HG02642 (cell line): ENCODE measurements around the gene TBC1D10A.

Source experiments
- ATAC-seq: cut with Tn5 transposase; IDR thresholded peaks from one replicate; pipeline ENCODE4 v1.9.1; 2021; ENCODE audit warnings: mild to moderate bottlenecking; ENCODE audit not compliant: unreplicated experiment, poor library complexity

The TBC1D10A gene

DNA sequence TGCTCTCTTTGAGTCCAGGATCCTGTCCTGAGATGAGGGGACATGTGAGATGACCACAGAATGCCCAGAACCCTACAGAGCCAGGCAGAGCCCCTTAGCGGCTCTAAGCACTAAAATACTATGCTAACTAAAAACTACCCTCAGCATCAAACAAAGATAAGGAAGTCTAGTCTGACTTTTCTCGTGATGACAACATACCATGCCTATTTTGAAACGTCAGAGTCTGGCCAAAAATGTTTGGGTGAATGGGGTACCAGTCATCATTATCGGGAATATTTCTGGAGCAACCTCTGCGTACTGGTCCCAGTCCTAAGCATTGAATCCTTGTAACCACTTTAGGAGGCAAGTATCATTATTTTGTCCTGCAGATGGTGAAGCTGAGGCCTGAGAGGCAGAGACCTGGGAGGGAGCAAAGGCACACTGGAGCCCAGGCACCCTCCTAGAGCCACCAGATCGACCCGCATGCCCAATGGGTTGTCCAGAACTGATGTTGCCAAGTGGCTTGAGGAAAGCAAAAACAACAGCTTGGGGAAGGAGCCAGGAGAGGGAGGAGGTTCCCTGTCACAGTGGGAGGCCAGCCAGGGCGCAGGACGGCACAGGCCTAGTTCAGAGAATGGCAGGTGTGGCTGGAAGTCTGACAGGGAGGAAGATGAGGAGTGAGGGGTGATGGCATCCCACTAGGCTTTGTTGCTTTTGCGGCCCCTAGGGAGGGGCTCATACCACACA is 52.9 kb downstream of the TBC1D10A start:
- ATAC-seq: no peak

DNA sequence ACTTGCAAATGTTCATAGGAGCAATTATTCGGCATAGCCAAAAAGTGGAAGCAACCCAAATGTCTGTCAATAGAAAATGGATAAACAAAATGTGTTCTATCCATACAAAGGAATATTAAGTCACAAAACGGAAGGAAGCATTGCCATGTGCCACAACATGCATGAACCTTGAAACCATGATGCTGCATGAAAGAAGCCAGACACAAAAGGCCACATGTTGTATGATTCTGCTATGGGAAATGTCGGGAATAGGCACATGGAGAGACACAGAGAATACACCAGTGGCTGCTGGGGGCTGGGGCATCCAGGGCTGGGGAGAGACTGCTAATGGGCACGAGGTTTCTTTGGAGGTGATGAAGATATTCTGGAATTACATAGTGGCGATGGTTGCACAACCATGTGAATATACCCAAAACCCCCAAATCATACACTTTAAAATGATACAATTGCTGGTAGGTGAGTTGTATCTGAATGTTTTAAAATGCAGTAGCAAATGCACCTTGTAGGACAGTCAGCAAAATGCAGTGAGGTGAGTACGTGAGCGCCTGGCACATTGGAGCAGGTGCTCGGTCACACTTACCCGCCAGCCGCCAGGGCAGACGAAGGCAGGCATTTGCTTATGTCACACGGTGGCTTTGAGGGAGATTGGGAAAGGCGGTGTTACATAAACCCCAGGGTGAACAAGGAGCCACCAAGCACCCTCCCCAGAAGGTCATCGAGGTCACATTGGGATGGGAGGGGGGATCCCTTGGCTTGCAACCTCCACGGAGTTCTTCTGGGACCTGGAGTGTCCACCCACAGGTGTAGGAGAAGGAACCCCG is 53.8 kb downstream of the TBC1D10A start:
- no peak for ATAC-seq

DNA sequence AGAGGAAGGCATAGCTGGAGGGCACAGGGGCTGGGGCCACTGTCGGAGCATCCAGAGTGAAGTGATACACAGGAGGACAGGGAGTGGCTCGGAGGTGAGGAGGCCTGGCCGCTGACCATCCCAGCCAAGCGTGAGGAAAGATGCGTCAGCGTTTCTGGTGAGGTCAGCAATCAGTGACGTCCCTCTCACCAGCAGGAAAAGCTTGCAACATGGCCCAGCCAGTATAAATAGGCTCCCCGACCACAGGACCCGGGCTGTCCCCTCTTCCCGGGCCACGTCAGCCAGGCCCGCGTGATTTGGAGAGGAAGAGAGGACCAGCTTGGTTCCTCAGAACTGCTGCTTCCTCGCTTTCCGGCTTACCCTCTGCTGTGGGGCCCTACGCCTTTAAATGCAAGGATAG is 55.9 kb downstream of the TBC1D10A start:
- no peak for ATAC-seq

DNA sequence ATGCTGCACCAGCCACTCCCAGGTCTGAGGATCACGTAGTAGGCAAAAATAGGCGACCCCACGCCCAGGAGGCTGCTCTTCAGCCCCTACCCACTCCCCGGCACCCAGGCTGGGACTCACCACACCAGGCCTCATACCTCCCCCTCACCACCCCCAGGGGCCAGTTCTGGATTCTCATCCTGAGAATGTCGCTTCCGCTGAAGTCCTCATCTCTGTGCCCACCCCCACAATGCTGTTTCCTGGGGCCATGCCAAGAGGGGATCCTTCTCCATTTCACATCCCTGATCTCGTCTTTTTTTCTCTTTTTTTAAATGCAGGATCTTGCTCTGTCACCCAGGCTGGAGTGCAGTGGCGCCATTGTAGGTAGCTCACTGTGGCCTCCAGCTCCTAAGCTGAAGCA is 58.4 kb downstream of the TBC1D10A start:
- ATAC-seq: no peak

DNA sequence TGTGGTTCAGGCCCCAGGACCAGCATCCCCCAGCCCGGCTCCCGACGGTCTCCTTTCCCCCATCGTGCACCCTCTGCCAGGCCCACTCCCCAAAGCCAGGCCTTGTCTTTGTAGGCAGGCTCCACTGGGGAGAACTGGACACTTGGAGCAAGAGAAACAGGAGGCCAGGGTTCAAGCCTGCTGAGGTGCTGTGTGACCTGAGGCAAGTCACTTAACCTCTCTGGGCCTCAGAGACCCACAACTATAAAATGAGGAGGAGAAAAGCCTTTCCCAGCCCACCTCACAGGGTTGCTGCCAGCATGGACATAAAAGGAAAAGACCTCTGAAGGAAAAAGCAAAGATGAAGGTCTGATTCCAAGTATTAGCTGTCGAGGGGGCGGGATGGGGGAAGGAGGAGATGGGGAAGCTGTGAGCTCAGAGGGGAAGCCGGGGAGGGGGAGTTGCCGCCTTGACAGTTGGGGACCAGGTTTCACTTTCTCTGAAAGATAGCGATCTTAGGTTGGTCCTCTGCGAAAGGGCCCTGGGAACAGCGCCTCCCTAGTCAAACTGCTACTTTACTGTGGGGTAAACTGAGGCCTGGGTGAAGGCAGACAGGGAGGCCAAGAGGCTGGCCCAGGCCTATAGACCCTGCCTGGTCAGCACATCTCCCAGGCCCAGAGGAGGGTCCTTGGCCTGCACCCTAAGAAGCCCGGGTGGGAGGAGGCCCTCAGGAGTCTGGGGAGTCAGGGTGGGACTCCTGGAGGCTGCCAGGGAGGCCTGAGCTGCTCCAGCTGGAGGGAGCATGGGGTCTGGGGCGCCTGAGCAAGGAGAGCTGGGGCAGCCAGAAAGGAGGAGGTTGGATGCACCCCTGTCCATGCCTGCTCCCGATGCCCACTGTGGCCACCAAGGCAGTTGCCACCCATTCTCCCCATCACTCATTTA is 59.1 kb downstream of the TBC1D10A start:
- no peak for ATAC-seq

DNA sequence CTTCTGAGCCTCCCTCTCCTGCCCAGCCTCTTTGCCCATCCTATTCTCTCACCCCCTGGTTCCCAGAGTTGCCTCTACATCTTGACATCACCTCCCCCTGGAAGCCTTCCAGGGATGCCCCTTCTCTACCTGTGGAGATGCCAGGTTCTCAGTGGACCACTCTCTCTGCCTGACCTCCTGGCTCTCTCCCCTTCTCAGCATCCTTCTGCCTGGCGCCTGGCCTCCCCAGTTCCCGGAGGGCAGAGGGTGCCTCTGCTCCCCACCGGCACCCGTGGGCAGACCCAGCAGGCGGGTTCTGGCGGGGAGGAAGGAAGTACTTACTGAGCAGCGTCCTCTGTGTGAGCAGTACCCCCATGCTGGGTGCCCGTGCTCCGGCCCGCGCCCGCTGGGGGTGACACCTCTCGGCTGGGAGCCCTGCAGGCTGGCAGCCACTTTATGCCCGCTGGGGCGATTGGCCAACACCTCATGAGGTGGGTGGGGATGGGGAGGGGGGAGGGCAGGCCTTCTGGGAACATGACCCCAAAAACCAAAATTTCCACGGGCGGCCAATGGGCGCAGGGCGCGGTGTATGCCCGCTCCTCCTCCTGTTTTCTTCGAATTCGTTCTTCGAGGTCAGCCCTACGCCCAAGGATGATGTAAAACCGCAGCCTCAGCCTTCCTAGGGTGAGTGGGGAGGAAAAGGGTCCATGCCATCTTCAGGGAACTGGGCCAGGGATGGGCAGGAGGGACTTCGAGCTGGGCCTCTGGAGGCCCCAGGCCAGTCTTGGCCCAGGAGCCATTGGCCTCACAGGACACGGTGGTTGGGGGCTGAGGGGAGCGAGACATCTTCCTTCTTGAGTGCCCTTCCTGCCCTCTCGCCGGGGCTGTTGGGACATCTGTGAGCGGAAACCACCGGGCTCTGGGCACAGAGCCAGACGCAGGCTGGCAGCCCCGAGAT is 60.0 kb downstream of the TBC1D10A start, which contains the start of gene OSM:
Gene OSM (minus strand): TSS at position 407 of the 937 bp plus-strand sequence. CDS start 52 bp downstream, at position 355.
- ATAC-seq: peak; percentile 7

DNA sequence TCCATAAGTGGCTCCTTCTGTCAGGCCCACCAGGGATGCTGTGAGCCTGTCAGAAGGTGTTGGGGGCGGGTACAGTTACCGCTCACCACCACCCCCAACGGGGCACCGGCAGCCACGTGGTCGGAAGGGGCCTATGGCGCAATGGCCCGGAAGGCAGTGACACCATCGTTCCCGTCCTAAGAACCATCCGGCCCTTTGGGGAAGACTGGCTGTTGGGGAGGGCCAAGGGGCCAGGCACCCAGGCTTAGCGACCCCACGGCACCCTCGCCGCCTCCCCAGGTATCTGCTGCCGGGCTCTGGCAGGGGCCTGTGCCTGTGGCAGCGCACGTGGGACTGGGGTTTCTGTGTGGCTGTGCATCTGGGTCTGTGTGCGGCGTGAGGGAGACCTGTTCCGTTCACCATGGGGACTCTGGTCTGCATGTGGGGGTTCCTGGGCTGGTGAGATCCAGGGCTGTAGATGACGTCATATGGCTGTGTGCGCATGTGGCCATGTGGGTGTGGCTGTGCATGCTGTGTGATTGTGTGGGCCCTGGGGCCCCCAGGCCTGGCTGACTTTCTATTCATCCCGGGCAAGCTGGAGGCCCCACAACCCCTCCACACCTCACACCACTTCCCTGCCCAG is 60.8 kb downstream of the TBC1D10A start:
- peak; percentile 72 for ATAC-seq

DNA sequence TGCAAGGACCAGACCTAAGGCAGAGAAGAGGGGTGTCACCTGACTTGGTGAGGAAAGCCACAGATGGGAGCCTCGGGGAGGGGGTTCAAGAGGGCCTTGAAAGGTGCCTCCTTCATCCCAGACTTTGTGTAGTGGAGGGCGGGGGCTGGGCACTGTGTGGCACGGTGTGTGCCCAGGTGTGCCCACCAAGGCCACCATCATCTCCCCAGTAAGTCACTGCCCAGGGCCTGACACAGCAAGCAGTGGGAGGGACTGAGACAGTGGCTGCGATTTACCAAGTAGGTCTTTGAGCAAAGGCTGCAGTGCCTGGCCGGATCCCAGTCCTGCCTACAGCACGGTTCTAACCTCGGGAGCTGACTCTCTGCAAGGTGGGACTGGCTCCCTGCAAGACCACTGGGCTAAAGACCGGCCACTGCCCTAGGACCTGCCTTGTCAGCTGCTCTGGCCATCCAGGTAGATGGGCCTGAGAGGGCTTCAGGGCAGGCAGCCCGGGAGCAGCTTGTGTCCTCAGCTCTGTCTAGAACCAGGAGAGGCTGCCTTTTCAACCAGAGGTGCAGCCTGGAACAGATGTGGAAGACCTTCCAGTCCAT is 61.5 kb downstream of the TBC1D10A start:
- peak; percentile 5 for ATAC-seq

DNA sequence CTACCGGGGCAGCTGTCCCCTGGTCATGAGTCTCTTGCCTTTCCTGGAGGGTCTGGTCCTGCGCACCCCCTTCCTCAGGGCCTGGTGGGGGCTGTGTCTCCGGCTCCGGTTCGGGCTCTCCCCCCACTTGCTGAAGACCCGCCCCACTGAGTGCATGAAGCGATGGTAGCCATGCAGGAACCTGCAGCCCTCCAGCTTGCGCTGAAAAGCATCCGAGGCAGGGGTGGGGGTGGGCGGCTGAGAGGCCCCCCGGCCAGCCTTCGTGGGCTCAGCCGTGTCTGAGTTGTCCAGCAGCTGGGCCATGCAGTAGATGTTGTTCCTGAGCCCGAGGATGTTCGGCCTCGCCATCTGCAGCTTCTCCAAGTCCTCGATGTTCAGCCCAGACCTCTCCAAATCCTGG is 62.9 kb downstream of the TBC1D10A start:
- no peak for ATAC-seq

DNA sequence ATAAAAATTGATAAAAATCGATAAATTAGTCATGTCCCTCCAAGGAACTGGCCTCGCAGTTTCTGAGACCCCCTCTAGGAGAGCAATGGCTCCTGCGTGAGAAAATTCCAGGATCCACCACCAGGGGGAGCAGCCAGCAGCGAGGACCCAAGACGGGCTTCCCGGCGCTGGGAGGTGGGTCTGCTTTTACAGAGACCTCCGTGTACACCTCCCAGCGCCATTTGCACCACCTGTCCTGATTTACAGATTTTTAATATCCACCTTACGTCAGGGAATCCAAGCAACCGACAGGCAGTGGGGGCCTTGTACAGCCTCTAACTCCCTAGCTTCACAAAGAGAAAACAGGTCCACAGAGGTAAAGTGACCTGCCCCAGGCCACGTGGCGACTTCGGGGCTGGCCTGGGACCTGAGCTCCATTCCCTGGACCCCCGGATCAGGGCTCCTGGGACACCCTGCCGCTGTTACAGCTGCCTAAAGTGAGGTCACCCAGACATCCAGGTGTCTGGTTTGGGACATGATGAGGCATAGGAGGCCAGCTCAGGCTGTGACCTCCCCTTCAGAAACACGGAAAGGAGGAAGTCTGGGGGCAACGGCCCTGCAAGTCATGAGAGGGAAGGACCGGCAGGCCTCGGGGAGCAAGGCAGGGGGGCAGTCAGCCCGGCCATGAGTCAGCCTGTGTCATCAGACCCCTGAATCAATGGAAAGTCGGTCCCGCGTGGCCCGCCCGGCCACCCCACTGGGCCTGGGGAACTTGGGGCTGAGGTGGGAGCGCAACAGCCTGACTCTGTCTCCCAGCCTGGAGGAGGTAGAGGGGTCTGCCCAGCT is 63.6 kb downstream of the TBC1D10A start:
- ATAC-seq: no peak

DNA sequence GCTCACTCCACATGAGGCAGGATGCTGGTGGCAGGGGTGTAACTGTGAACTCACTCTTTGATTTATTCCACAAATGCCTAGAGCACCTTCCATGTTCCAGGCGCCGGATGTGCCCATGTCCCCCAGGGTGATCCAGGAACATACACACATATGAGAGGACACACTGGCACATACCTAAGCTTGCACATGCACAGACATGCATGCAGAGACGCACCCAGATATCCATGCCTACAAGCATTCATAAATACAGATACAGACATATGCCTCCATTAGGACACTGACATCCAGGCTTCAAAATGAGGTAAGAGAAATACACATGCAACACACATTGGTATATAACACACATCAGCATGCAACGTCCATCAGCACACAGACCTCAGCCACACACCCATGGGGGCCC is 64.6 kb downstream of the TBC1D10A start:
- no peak for ATAC-seq

DNA sequence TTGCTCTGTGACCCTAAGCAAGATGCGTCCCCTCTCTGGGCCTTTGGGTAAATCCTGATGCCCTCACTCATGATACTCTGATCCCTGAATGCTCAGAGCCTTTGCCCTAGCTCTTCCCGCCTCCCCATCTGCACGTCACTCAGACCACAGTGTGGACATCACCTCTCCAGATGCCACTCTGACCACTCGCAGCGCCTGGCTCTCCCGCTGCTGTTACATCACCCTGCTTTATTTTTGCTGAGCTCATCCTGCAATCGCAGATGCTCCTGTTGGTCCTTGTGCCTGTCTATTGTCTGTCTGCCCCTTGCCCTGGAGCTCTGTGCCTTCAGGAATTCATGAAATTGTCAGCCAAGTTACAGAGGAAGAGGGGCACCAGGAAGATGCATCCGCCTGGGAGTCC is 65.6 kb downstream of the TBC1D10A start:
- no peak for ATAC-seq

DNA sequence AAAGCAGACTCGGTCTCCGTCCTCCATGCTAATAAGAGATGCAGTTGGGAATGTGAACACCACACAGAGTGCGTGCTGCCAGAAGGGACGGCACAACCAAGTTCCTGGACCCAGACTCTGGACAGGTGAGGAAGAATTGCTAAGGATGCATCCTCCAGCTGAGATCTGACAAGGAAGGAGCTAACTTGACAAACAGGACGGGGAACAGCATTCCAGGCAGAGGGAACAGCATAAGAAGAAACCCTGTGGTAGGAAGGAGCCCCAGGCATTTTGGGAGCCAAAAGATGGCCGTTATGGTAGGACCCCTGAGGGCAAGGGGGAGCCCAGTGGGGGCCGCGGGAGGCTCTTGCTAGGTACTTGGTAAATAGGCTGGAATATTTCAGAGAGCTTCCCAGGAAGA is 66.1 kb downstream of the TBC1D10A start:
- ATAC-seq: no peak

DNA sequence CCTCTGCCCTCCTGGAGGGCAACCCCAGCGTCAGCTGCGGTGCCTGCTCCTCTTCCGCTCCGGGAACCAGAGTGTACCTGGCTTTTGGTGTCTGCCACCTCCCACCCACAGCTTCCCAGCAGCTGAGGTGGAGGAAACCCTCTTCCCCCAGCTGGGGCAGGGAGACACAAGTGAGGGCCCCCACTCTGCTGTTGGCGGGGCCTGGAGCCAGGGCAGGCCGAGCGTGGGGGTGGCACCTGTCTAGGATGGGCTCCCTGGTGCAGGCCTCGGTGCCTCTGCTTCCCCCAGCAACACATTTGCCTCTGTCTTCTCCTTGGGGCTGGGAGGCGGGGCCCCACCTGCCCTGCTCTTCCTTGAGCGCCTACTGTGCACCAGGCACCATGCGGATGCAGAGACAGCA is 66.5 kb downstream of the TBC1D10A start:
- ATAC-seq: no peak

DNA sequence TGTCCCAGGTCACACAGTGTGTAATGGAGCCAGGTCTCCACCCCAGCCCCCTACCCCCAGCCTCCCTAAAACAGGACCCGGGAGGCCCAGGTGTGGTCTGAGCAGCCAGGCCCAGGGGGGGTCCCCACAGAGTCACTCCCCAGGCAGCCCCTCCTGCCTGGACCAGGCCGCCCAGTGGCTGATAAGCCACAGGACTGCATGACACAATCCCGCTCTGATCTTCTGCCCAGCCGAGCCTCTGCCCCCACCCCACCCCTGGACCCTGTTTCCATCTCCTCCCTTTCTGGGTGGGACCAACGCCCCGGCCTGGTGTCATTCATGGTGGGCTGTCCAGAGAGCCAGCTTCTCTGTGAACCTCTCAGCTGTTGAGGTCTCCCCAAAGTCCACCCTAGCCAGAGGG is 72.4 kb downstream of the TBC1D10A start:
- no peak for ATAC-seq

DNA sequence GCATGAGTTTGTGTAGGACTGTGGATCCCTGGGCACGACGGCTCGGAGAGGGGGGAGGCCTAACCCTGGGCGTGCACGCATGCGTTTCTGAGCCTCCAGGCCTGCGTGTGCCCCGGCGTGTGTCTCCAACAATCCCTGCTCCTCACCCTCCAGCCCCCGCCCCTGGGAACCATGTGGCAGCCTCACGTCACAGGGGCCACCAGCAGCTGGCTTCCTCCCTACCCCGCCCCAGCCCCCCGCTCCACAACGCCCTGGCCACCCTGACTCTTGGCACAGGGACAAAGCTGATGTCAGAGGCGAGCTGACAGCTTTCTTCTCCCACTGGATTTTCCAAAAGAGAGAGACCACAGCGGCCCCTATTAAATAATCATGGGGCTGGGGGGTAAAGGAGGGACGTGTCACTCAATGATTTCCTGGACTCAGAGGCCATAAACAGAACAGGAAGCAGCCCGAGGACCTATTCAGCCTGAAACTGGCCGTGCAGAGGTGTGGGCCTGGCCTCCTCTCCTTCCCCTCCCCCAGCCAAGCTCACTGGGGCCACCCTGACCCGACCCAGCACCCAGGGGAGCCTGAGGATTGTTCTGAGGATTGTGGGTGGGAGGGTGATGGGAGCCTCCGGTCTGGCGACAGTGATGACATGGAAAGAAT is 73.4 kb downstream of the TBC1D10A start:
- ATAC-seq: no peak

DNA sequence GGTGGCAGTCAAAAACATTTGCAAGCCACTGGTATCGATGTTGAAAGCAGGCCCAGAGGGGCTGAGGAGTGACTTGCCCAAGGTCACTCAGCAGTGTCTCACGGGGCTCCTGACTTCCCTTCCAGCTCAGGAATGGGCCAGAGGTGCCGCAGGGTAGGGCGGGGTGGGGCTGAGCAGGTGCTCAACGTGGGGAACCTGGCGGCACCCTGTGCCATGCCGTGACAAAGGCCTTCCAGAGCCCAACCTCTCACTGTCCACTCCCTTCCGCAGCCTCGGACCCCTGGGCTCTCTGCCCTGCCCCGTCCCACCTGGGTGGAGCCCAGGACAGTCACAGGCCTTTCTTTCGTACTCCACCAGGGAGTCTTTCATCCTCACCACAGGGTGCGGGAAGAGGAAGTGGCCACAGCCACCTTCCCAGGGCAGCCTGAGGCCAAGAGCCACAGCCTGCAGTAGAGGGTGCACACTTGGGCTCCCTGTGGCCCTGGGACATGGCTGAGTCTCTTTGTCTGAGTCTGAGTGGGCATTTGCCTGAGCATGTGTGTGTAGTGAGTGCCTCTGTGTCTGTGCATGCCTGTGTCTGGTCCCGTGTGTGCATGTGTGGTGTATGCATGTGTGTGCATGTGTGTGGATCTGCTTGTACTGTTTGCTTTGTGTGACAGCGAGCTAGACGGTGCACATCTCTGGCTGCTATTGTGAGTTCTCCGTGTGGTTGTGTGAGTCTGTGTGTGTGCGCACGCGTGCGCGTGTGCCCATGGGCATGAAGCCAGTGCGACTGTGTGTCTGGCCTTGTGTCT is 74.1 kb downstream of the TBC1D10A start:
- no peak for ATAC-seq
